WI38 (cell line): ENCODE measurements around the gene RHBDF2.

ENCODE experiments used
- H3K4me3 ChIP-seq: 2 replicates; pipeline ENCODE4 v1.5.1; 2011; ENCODE audit warnings: low read depth, mild to moderate bottlenecking, control low read depth, low read length
- TF ChIP-seq, protein P1 (sequence below): IDR thresholded peaks from 2 replicates; pipeline ENCODE4 v1.5.1; 2012; ENCODE audit warnings: low read depth, mild to moderate bottlenecking, control low read depth, low read length

Gene RHBDF2

DNA sequence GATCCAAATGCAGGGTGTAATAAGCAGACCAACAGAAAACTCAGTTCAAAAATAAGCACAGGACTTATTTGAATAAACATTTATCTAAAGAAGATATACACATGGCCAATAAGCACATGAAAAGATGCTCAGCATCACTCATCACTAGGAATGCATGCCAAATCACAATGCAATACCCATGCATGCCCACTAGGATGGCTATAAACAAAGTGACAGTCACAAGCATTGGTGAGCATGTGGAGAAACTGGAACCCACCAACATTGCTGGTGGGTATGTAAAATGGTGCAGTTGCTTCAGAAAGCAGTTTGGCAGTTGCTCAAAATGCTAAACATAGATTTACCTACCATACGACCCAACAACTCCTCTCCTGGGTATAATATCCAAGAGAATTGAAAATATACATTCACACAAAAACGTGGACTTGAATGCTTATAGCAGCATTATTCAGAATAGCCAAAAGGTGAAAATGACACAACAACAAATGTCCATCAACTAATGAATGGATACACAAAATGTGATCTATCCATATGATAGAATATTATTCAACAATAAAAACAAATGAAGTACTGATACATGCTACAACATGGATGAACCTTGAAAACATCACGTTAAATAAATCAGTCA lies 68.4 kb downstream of the RHBDF2 start:
- TF ChIP-seq, protein P1, sequence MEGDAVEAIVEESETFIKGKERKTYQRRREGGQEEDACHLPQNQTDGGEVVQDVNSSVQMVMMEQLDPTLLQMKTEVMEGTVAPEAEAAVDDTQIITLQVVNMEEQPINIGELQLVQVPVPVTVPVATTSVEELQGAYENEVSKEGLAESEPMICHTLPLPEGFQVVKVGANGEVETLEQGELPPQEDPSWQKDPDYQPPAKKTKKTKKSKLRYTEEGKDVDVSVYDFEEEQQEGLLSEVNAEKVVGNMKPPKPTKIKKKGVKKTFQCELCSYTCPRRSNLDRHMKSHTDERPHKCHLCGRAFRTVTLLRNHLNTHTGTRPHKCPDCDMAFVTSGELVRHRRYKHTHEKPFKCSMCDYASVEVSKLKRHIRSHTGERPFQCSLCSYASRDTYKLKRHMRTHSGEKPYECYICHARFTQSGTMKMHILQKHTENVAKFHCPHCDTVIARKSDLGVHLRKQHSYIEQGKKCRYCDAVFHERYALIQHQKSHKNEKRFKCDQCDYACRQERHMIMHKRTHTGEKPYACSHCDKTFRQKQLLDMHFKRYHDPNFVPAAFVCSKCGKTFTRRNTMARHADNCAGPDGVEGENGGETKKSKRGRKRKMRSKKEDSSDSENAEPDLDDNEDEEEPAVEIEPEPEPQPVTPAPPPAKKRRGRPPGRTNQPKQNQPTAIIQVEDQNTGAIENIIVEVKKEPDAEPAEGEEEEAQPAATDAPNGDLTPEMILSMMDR = peak; percentile 57
- no peak overlapping the region for H3K4me3 ChIP-seq

DNA sequence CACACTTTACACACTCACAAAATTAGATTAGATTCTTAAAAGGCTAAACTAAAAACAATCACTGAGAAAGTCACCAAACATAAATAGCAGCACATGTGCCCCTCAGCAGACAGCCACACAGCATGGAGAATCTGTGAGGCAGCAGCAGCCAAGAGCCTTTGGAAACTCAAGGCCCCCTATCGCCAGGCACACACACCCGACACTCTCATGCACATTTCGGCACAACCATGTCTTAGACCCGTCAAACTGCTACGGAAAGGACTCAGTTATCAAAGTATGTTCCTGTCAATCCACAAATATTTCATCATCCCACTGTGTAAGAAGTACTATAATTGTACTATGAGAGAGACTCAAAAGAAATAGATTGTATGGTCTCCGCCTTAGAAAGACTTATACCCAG lies 69.2 kb downstream of the RHBDF2 start:
- H3K4me3 ChIP-seq = no peak overlapping the region
- TF ChIP-seq, protein P1 = no peak

DNA sequence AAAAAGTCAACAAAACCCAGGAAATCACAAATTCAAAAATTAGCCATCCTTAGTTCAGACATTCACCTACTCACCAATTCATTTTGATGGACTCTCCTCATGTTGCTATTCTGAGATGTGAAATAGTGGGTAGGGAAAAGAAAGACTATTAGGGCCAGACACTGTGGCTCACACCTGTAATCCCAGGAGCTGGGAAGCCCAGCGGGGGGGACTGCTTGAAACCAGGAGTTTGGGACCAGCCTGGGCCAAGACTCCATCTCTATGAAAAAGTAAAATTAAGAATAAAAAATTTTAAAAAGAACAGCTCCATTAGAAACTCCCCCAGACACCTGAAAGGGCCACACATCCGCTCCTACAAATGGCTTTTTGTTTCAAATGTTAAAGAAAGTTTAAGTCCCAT lies 69.7 kb downstream of the RHBDF2 start:
- TF ChIP-seq, protein P1 = no peak
- no peak overlapping the region for H3K4me3 ChIP-seq

DNA sequence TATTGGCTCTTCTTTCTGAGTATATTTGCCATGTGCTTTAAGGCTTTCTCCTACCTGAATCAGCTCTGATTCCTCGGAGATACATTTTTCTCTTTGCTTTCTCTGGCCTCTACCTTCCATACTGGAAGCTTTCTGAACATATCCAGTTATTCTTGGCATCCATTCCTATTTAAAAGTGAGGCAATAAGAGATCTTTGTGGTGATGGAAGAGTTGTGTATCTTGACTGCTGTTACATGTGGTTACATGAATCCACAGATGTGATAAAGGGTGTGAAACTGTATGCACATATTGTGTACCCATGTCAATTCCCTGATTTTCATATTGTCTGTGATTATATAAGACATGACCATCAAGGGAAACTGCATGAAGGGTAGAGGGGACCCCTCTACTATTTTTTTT lies 72.7 kb downstream of the RHBDF2 start:
- TF ChIP-seq, protein P1 = no peak
- no peak overlapping the region for H3K4me3 ChIP-seq

DNA sequence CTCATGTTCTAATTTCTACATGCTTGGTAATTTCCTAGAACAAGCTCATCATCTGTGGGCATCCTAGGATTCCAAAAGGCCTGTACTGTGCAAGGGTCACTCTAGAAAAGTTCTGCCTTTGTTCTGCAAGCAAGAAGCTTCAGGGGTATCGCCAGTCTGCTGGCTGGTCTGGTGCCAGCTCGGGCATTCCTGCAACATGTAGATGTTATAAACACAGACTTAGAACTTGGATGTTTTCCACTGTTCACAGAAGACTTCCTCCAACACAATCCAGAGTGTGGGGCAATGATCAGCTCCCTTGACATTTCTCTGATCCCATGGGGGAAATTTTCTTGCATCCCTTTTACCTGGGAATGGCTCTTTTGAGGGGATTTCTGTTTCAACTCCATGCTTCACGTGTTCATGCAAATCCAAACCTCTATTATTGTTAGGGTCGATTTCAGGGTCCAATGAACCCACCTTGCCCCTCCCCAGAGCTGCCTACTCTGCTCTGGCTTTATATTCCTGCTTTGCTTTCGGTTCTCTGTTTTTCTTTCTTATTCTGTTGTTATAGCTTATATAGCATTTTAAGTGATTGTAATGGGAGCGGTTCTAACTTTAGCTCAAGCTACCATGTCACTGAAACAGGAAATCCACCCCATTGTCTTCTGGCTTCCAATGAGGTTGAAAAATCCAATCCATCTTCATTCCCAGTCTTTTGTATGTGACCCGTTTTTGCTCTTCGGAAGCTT lies 73.6 kb downstream of the RHBDF2 start:
- H3K4me3 ChIP-seq = no peak overlapping the region
- TF ChIP-seq, protein P1 = no peak

DNA sequence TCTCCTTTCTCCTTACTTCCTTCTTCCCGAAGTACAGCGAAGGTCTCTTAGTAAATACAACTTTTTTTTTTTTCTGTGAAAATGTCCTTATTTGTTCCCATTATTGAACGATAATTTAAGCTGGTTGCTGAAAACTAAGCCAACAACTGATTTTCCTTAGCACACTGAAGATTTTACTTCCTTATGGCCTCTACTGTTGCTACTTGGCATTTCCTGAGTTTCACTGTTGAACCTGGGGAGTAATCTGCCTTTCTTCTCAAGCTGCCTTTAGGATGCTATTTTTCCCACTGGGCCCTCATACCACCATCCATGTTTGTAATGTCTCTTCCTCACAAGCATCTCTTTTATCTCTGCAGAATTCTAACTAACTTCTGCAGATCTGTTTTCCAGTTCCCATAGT lies 74.4 kb downstream of the RHBDF2 start:
- TF ChIP-seq, protein P1 = no peak
- no peak overlapping the region for H3K4me3 ChIP-seq

DNA sequence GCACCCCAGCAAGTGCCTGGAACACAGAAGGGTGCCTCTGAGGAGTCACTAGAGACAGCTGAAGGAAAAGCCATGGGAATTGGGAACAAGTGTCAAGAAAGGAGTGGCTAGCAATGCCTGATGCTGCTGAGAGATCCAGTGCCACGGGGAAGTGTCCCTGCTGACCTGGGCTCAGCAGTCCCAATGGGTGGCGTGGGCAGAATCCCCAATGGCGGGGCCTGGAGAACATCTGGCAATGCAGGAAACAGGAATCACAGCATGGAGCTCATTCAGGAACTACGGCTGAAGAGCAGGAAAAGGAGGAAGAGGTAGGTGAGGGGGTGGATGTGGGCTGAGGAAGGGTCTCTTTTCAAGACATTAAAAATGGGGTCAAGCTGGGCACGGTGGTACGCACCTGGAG lies 78.4 kb downstream of the RHBDF2 start:
- TF ChIP-seq, protein P1 = no peak
- H3K4me3 ChIP-seq = no peak overlapping the region
